Neural cell (in vitro differentiated cells): ENCODE measurements around the gene SCN10A. TPM values are rescaled to one million over a fixed set of nuclear protein-coding genes. Genes with fewer than 3 reads are reported as not detected.

Experiments used
- H2AFZ ChIP-seq: fragments of 200-600, 300-800 bp; sonication (generic), shearing (Covaris generic); 2 replicates; pipeline ENCODE4 v1.6.0; 2014; ENCODE audit warnings: low read depth, mild to moderate bottlenecking, antibody characterized with exemption, low read length, moderate library complexity
- H3F3A ChIP-seq: fragments of 200-600 bp; shearing (Covaris generic); 2 replicates; pipeline ENCODE4 v1.6.1; 2016; ENCODE audit warnings: mild to moderate bottlenecking, moderate library complexity, mixed read lengths, antibody characterized with exemption, low read length; ENCODE audit not compliant: insufficient read depth, poor library complexity, severe bottlenecking
- H3K27ac ChIP-seq: fragments of 200-600, 300-800 bp; sonication (generic), shearing (Covaris generic); 2 replicates; pipeline ENCODE4 v1.5.1; 2014; ENCODE audit warnings: mild to moderate bottlenecking, low read length, moderate library complexity
- H3K27me3 ChIP-seq: fragments of 300-800, 200-600 bp; sonication (generic), shearing (Covaris generic); 2 replicates; pipeline ENCODE4 v1.6.0; 2014; ENCODE audit warnings: mild to moderate bottlenecking, low read depth, low read length, moderate library complexity; ENCODE audit not compliant: insufficient read depth
- H3K36me3 ChIP-seq: fragments of 300-800, 200-600 bp; sonication (generic), shearing (Covaris generic); 2 replicates; pipeline ENCODE4 v1.5.1; 2014; ENCODE audit warnings: mild to moderate bottlenecking, antibody characterized with exemption, low read length, moderate library complexity; ENCODE audit not compliant: insufficient read depth
- H3K4me2 ChIP-seq: fragments of 300-800, 200-600 bp; sonication (generic), shearing (Covaris generic); 2 replicates; pipeline ENCODE4 v1.6.0; 2014; ENCODE audit warnings: mild to moderate bottlenecking, low read length
- H3K4me3 ChIP-seq: fragments of 300-800, 200-600 bp; sonication (generic), shearing (Covaris generic); 2 replicates; pipeline ENCODE4 v1.5.1; 2014; ENCODE audit warnings: mild to moderate bottlenecking, low read length, moderate library complexity
- H3K79me2 ChIP-seq: fragments of 200-600 bp; shearing (Covaris generic); replicated peaks from 2 replicates; pipeline ENCODE4 v1.6.0; 2014; ENCODE audit warnings: mild to moderate bottlenecking, low read length, moderate library complexity; ENCODE audit not compliant: insufficient read depth
- H3K9ac ChIP-seq: fragments of 300-800, 200-600 bp; sonication (generic), shearing (Covaris generic); 2 replicates; pipeline ENCODE4 v1.6.1; 2016; ENCODE audit warnings: mild to moderate bottlenecking, low read length, mixed read lengths
- H3K9me2 ChIP-seq: fragments of 200-600 bp; shearing (Covaris generic); 2 replicates; pipeline ENCODE4 v1.6.1; 2016; ENCODE audit warnings: mild to moderate bottlenecking, low read length, mixed read lengths; ENCODE audit not compliant: insufficient read depth
- H3K9me3 ChIP-seq: fragments of 200-600, 300-800 bp; sonication (generic), shearing (Covaris generic); 2 replicates; pipeline ENCODE4 v1.6.1; 2016; ENCODE audit warnings: mild to moderate bottlenecking, mixed run types, low read length, moderate library complexity, mixed read lengths
- H4K20me1 ChIP-seq: fragments of 200-600 bp; shearing (Covaris generic); 2 replicates; pipeline ENCODE4 v1.6.1; 2016; ENCODE audit warnings: mild to moderate bottlenecking, mixed run types; ENCODE audit not compliant: insufficient read depth
- EP300 ChIP-seq: fragments of 450-650 bp; conservative IDR thresholded peaks from 2 replicates; pipeline ENCODE4 v1.6.1; 2014; ENCODE audit warnings: antibody characterized with exemption, mild to moderate bottlenecking, moderate library complexity; ENCODE audit not compliant: poor library complexity, severe bottlenecking
- EZH2 ChIP-seq: fragments of 200-600, 300-800 bp; shearing (Covaris generic), sonication (generic); IDR thresholded peaks from 2 replicates; pipeline ENCODE4 v1.6.1; 2014; ENCODE audit warnings: antibody characterized with exemption, low read length, borderline replicate concordance, mild to moderate bottlenecking; ENCODE audit not compliant: insufficient read depth, poor library complexity, severe bottlenecking
- MXI1 ChIP-seq: fragments of 450-650 bp; conservative IDR thresholded peaks from 2 replicates; pipeline ENCODE4 v1.6.1; 2014; ENCODE audit warnings: antibody characterized with exemption, mild to moderate bottlenecking; ENCODE audit not compliant: poor library complexity, severe bottlenecking
- POLR2AphosphoS5 ChIP-seq: IDR thresholded peaks from 2 replicates; pipeline ENCODE4 v1.6.1; 2012
- RAD21 ChIP-seq: fragments of 450-650 bp; conservative IDR thresholded peaks from 2 replicates; pipeline ENCODE4 v1.6.1; 2014; ENCODE audit warnings: antibody characterized with exemption, mild to moderate bottlenecking, moderate library complexity
- SMC3 ChIP-seq: fragments of 450-650 bp; conservative IDR thresholded peaks from 2 replicates; pipeline ENCODE4 v1.6.1; 2014; ENCODE audit warnings: antibody characterized with exemption, mild to moderate bottlenecking, moderate library complexity; ENCODE audit not compliant: poor library complexity
- TAF1 ChIP-seq: IDR thresholded peaks from 2 replicates; pipeline ENCODE4 v1.6.1; 2012; ENCODE audit warnings: low read depth
- polyA plus RNA-seq: library from polyadenylated mRNA; depleted of rRNA; stranded (reverse); fragments of >200 nt; gene quantifications from 2 replicates; pipeline ENCODE4 v1.2.3, GENCODE V29; 2014
- TF ChIP-seq, protein P1 (sequence below): IDR thresholded peaks from 2 replicates; pipeline ENCODE4 v1.6.1; 2012; ENCODE audit warnings: borderline replicate concordance
- TF ChIP-seq, protein P2 (sequence below): fragments of 450-650 bp; IDR thresholded peaks from 2 replicates; pipeline ENCODE4 v1.5.1; 2014; ENCODE audit warnings: antibody characterized with exemption, mild to moderate bottlenecking, moderate library complexity; ENCODE audit not compliant: poor library complexity, severe bottlenecking

SCN10A gene
- polyA plus RNA-seq, 1 donor from 2014 or later: not detected

DNA sequence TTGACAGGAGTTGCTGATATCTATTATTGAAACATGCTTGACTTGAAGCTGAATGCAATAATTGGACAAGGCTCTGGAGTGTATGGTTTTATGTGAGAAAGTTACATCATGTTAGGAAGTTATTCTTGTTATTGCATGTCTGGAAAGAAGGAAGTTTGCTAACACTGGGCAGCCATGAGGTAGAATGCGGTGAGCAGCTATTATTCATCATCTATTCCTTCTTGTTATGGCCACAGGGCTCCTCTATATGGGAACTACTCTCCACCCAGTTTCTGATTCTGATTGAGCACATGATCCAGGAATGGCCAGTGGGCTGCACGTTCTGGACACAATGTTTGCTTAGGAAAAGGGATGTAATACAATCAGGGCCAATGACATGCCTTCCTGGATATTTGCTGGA, 128.7 kb downstream of the SCN10A start:
- no peak overlapping the region for H3K4me3 ChIP-seq
- no peaks in the 10 kb centered on the region for H3K36me3 ChIP-seq
- no peak for TF ChIP-seq POLR2AphosphoS5
- no peak for TF ChIP-seq MXI1
- TF ChIP-seq, protein P1, sequence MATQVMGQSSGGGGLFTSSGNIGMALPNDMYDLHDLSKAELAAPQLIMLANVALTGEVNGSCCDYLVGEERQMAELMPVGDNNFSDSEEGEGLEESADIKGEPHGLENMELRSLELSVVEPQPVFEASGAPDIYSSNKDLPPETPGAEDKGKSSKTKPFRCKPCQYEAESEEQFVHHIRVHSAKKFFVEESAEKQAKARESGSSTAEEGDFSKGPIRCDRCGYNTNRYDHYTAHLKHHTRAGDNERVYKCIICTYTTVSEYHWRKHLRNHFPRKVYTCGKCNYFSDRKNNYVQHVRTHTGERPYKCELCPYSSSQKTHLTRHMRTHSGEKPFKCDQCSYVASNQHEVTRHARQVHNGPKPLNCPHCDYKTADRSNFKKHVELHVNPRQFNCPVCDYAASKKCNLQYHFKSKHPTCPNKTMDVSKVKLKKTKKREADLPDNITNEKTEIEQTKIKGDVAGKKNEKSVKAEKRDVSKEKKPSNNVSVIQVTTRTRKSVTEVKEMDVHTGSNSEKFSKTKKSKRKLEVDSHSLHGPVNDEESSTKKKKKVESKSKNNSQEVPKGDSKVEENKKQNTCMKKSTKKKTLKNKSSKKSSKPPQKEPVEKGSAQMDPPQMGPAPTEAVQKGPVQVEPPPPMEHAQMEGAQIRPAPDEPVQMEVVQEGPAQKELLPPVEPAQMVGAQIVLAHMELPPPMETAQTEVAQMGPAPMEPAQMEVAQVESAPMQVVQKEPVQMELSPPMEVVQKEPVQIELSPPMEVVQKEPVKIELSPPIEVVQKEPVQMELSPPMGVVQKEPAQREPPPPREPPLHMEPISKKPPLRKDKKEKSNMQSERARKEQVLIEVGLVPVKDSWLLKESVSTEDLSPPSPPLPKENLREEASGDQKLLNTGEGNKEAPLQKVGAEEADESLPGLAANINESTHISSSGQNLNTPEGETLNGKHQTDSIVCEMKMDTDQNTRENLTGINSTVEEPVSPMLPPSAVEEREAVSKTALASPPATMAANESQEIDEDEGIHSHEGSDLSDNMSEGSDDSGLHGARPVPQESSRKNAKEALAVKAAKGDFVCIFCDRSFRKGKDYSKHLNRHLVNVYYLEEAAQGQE: no peak
- no peak for TF ChIP-seq TAF1
- TF ChIP-seq RAD21: no peak
- TF ChIP-seq EP300: no peak
- TF ChIP-seq, protein P2, sequence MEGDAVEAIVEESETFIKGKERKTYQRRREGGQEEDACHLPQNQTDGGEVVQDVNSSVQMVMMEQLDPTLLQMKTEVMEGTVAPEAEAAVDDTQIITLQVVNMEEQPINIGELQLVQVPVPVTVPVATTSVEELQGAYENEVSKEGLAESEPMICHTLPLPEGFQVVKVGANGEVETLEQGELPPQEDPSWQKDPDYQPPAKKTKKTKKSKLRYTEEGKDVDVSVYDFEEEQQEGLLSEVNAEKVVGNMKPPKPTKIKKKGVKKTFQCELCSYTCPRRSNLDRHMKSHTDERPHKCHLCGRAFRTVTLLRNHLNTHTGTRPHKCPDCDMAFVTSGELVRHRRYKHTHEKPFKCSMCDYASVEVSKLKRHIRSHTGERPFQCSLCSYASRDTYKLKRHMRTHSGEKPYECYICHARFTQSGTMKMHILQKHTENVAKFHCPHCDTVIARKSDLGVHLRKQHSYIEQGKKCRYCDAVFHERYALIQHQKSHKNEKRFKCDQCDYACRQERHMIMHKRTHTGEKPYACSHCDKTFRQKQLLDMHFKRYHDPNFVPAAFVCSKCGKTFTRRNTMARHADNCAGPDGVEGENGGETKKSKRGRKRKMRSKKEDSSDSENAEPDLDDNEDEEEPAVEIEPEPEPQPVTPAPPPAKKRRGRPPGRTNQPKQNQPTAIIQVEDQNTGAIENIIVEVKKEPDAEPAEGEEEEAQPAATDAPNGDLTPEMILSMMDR: no peak
- no peaks in the 10 kb centered on the region for H4K20me1 ChIP-seq
- no peak overlapping the region for H3K9ac ChIP-seq
- no peaks in the 10 kb centered on the region for H3F3A ChIP-seq
- H3K9me2 ChIP-seq: no peaks in the 10 kb centered on the region
- no peak overlapping the region for H3K27ac ChIP-seq
- H3K9me3 ChIP-seq: no peaks in the 10 kb centered on the region
- no peak overlapping the region for H3K4me2 ChIP-seq
- no peak overlapping the region for H2AFZ ChIP-seq
- H3K79me2 ChIP-seq: no peaks in the 10 kb centered on the region
- no peaks in the 10 kb centered on the region for H3K27me3 ChIP-seq

DNA sequence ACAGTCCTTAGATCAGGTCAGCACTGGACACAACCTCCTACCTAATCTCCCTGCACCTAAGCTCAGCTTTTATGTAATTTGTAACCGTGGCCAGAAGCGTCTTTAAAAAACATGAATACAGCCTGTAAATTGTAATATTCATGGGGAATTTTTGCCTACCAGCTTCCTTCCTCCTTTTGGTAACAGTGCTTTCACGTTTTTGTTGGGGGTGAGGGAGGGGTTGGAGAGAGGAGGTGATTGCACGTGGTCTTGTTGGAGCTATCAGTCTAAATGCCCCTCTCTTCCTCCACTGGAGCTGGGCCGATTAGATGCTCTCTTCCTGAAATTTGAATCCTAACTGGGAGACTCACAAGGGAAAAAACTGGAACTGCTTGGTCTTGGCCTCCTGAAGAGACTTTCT, 131.5 kb downstream of the SCN10A start:
- H3K79me2 ChIP-seq: no peaks in the 10 kb centered on the region
- H2AFZ ChIP-seq: no peak overlapping the region
- no peak overlapping the region for H3K4me2 ChIP-seq
- no peak overlapping the region for H3K9ac ChIP-seq
- no peaks in the 10 kb centered on the region for H3K9me2 ChIP-seq
- H3F3A ChIP-seq: no peaks in the 10 kb centered on the region
- no peaks in the 10 kb centered on the region for H3K36me3 ChIP-seq
- H3K9me3 ChIP-seq: no peaks in the 10 kb centered on the region
- H3K27ac ChIP-seq: no peak overlapping the region
- no peaks in the 10 kb centered on the region for H4K20me1 ChIP-seq
- TF ChIP-seq RAD21 (no peak), MXI1 (no peak), TAF1 (no peak), POLR2AphosphoS5 (no peak), EZH2 (no peak), EP300 (no peak), SMC3 (no peak)
- TF ChIP-seq, protein P2: no peak
- TF ChIP-seq, protein P1: no peak
- H3K4me3 ChIP-seq: no peak overlapping the region
- H3K27me3 ChIP-seq: no peaks in the 10 kb centered on the region
